ENCODE measurements around the gene FAM151B.

DNA sequence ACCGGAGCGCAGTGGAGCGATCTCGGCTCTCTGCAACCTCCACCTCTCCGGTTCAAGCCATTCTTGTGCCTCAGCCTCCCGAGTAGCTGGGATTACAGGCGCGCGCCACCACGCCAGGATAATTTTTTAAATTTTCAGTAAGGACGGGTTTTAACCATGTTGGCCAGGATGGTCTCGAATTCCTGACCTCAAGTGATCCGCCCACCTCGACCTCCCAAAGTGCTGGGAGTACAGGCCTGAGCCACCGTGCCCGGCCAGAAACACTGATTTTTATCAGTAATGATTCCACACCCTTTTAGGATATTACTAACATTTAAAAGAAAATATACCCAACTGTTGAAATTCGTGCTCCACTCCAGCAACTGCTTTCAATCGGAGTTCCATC lies 464 bp upstream of the FAM151B start:
- TF ChIP-seq, protein P1, sequence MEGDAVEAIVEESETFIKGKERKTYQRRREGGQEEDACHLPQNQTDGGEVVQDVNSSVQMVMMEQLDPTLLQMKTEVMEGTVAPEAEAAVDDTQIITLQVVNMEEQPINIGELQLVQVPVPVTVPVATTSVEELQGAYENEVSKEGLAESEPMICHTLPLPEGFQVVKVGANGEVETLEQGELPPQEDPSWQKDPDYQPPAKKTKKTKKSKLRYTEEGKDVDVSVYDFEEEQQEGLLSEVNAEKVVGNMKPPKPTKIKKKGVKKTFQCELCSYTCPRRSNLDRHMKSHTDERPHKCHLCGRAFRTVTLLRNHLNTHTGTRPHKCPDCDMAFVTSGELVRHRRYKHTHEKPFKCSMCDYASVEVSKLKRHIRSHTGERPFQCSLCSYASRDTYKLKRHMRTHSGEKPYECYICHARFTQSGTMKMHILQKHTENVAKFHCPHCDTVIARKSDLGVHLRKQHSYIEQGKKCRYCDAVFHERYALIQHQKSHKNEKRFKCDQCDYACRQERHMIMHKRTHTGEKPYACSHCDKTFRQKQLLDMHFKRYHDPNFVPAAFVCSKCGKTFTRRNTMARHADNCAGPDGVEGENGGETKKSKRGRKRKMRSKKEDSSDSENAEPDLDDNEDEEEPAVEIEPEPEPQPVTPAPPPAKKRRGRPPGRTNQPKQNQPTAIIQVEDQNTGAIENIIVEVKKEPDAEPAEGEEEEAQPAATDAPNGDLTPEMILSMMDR (IDR thresholded peaks at IDR 0.05; ENCODE audit: control extremely low read depth in 1 of 3, insufficient read depth in 1 of 3, low read depth in 1 of 3, low read length in 3 of 3), result no peak
- no peak for TF ChIP-seq CEBPB (IDR thresholded peaks at IDR 0.05; ENCODE audit: low read depth, low read length)
- no peak for TF ChIP-seq EGR1 (IDR thresholded peaks at IDR 0.05; ENCODE audit: borderline replicate concordance, low read depth, low read length)
- no peak for TF ChIP-seq EZH2 (IDR thresholded peaks at IDR 0.05; ENCODE audit: low read depth, low read length, severe bottlenecking)
- TF ChIP-seq PHF8 (conservative IDR thresholded peaks at IDR 0.05; ENCODE audit: low read depth, low read length), result no peak
- TF ChIP-seq FOSL1 (IDR thresholded peaks at IDR 0.05; ENCODE audit: insufficient read depth, low read depth, low read length), result no peak
- no peak for TF ChIP-seq POLR2AphosphoS5 (IDR thresholded peaks at IDR 0.05; ENCODE audit: low read depth, low read length)
